ENCODE results near the gene OPA1. TPM values are rescaled to one million over a fixed set of nuclear protein-coding genes. Genes with fewer than 3 reads are reported as not detected.

Gene OPA1
- total RNA-seq, 1 donor from 2014 or later, result 19.5 TPM

GRCh38 chr3:193710286-193711165 lies 117.5 kb downstream of the OPA1 start:
- TF ChIP-seq, protein P1, sequence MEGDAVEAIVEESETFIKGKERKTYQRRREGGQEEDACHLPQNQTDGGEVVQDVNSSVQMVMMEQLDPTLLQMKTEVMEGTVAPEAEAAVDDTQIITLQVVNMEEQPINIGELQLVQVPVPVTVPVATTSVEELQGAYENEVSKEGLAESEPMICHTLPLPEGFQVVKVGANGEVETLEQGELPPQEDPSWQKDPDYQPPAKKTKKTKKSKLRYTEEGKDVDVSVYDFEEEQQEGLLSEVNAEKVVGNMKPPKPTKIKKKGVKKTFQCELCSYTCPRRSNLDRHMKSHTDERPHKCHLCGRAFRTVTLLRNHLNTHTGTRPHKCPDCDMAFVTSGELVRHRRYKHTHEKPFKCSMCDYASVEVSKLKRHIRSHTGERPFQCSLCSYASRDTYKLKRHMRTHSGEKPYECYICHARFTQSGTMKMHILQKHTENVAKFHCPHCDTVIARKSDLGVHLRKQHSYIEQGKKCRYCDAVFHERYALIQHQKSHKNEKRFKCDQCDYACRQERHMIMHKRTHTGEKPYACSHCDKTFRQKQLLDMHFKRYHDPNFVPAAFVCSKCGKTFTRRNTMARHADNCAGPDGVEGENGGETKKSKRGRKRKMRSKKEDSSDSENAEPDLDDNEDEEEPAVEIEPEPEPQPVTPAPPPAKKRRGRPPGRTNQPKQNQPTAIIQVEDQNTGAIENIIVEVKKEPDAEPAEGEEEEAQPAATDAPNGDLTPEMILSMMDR (IDR thresholded peaks at IDR 0.05), result no peak
- Histone ChIP-seq H3K4me1 (no peaks in the 10 kb centered on the region), H3K27ac (no peak overlapping the region), H3K36me3 (no peaks in the 10 kb centered on the region), H3K27me3 (no peaks in the 10 kb centered on the region), H3K4me3 (no peak overlapping the region), H3K9me3 (peaks cover 0 to 9% of the 10 kb centered on the region in 2 donors)
- no peak for DNase-seq (ENCODE audit: low spot score in 2 of 2)
- intact Hi-C loops (cut with DNase I), result no loop called here

- intact Hi-C loops (cut with DNase I), result no loop called here
Measured at GRCh38 chr3:193711166-193711485, 118.1 kb downstream of the OPA1 start.

GRCh38 chr3:193711523-193711963 lies 118.5 kb downstream of the OPA1 start:
- DNase-seq (ENCODE audit: low spot score in 2 of 2), result no peak
- peaks cover 0 to 9% of the 10 kb centered on the region in 2 donors for H3K9me3 ChIP-seq
- TF ChIP-seq, protein P1 (IDR thresholded peaks at IDR 0.05), result no peak
- no peak overlapping the region for H3K4me3 ChIP-seq
- H3K4me1 ChIP-seq, result no peaks in the 10 kb centered on the region
- H3K36me3 ChIP-seq, result no peaks in the 10 kb centered on the region
- no peak overlapping the region for H3K27ac ChIP-seq
- intact Hi-C loops (cut with DNase I), result no loop called here
- no peaks in the 10 kb centered on the region for H3K27me3 ChIP-seq

More at GRCh38 chr3:193711166-193711485, 118.1 kb downstream of the OPA1 start:
- TF ChIP-seq, protein P1 (IDR thresholded peaks at IDR 0.05), result no peak
- Histone ChIP-seq H3K4me1 (no peaks in the 10 kb centered on the region), H3K27me3 (no peaks in the 10 kb centered on the region), H3K36me3 (no peaks in the 10 kb centered on the region), H3K4me3 (no peak overlapping the region), H3K9me3 (peaks cover 0 to 9% of the 10 kb centered on the region in 2 donors), H3K27ac (no peak overlapping the region)
- no peak for DNase-seq (ENCODE audit: low spot score in 2 of 2)

DNA sequence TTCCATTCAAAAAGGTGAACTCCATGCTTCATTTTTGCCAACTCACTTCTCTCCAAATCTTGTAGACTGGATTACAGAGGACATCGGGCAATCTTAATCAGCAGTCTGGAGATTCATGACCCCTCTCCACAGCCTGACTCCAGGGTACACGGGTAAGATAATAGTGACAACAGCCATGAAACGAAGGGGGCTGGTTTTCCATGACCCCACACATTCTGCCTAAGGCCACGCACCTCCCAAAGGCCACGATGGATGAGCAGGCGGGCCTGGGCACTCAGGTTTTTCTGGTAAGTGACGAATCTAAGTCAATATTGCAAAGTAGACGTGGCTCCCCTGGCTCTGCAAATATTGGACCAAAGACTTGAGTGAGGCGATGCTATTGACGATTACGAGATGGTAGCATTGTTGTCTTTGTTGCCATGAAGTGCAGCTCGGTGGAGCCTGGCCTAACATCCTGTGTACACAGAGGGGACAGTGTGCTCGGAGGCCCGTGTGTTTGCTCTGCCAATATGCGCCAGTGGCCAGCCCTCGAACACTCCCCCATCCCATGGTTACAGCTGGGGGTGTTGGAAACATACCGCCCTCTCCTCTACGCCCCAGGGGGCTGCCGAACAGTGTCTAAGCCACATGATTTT lies 119.1 kb downstream of the OPA1 start:
- H3K4me1 ChIP-seq, result no peaks in the 10 kb centered on the region
- peaks cover 0 to 9% of the 10 kb centered on the region in 2 donors for H3K9me3 ChIP-seq
- no peak overlapping the region for H3K27ac ChIP-seq
- TF ChIP-seq, protein P1 (IDR thresholded peaks at IDR 0.05), result no peak
- intact Hi-C loops (cut with DNase I), result no loop called here
- DNase-seq (ENCODE audit: low spot score in 2 of 2), result no peak
- H3K27me3 ChIP-seq, result no peaks in the 10 kb centered on the region
- H3K4me3 ChIP-seq, result no peak overlapping the region
- no peaks in the 10 kb centered on the region for H3K36me3 ChIP-seq

GRCh38 chr3:193712938-193713337 lies 119.9 kb downstream of the OPA1 start:
- peaks cover 0 to 9% of the 10 kb centered on the region in 2 donors for H3K9me3 ChIP-seq
- DNase-seq (ENCODE audit: low spot score in 2 of 2), result no peak
- intact Hi-C loops (cut with DNase I), result no loop called here
- H3K36me3 ChIP-seq, result no peaks in the 10 kb centered on the region
- H3K4me1 ChIP-seq, result no peaks in the 10 kb centered on the region
- TF ChIP-seq, protein P1 (IDR thresholded peaks at IDR 0.05), result no peak
- H3K4me3 ChIP-seq, result no peak overlapping the region
- no peaks in the 10 kb centered on the region for H3K27me3 ChIP-seq
- H3K27ac ChIP-seq, result no peak overlapping the region

All from ascending aorta (tissue), 2 donors.